Ascending aorta (tissue), 2 donors: Measurements from ENCODE around the gene MCOLN3. TPM values are rescaled to one million over a fixed set of nuclear protein-coding genes. Genes with fewer than 3 reads are reported as not detected.

Source experiments
- DNase-seq, 2 donors: peaks; one replicate each; pipeline ENCODE4 v3.0.0-alpha.2; 2019; ENCODE audit warnings: low spot score in 2 of 2
- H3K27ac ChIP-seq, 2 donors: fragments of 200-600 bp; sonication (generic); one replicate each; pipeline ENCODE4 v1.5.1; 2016 to 2017; ENCODE audit warnings: mild to moderate bottlenecking in 1 of 2
- H3K27me3 ChIP-seq: fragments of 200-600 bp; sonication (generic); one replicate; pipeline ENCODE4 v1.5.1; 2017
- H3K36me3 ChIP-seq, 2 donors: fragments of 200-600 bp; sonication (generic); one replicate each; pipeline ENCODE4 v1.5.1; 2016
- H3K4me1 ChIP-seq, 2 donors: fragments of 200-600 bp; sonication (generic); one replicate each; pipeline ENCODE4 v1.5.1; 2016 to 2017; ENCODE audit warnings: mild to moderate bottlenecking in 1 of 2
- H3K4me3 ChIP-seq, 2 donors: fragments of 200-600 bp; sonication (generic); one replicate each; pipeline ENCODE4 v1.5.1; 2016 to 2017; ENCODE audit warnings: mild to moderate bottlenecking in 1 of 2
- H3K9me3 ChIP-seq, 2 donors: fragments of 200-600 bp; sonication (generic); one replicate each; pipeline ENCODE4 v1.5.1; 2016
- CTCF ChIP-seq, 3 experiments: fragments of 200-600 bp in 2 of 3; fragments of 450-650 bp in 1 of 3; sonication (generic) in 2 of 3; IDR thresholded peaks; one replicate each; pipeline ENCODE4 v1.5.1; 2016 to 2019; ENCODE audit warnings: antibody characterized with exemption in 3 of 3, mild to moderate bottlenecking in 1 of 3, moderate library complexity in 1 of 3
- intact Hi-C: fragments of 100-400 bp; cut with DNase I; formaldehyde crosslinking; loops from one replicate; pipeline ENCODE4 v1.15.1; 2023
- total RNA-seq: library from RNA; depleted of rRNA; stranded (reverse); fragments of >200 nt; gene quantifications from one replicate; pipeline ENCODE4 v1.1.0, GENCODE V29; 2016

The MCOLN3 gene
- total RNA-seq, 1 donor from 2014 or later = 0.32 TPM

GRCh38 chr1:84972377-84972987, 75.8 kb downstream of the MCOLN3 start:
- Histone ChIP-seq H3K27ac (no peak overlapping the region), H3K27me3 (no peaks in the 10 kb centered on the region), H3K9me3 (no peaks in the 10 kb centered on the region), H3K4me1 (no peaks in the 10 kb centered on the region), H3K4me3 (no peak overlapping the region), H3K36me3 (no peaks in the 10 kb centered on the region)
- TF ChIP-seq CTCF (IDR thresholded peaks at IDR 0.05) = no peak
- DNase-seq = no peak
- intact Hi-C loops = no loop called here

- no peaks in the 10 kb centered on the region for H3K4me1 ChIP-seq
- no peaks in the 10 kb centered on the region for H3K36me3 ChIP-seq
- no peak for TF ChIP-seq CTCF (IDR thresholded peaks at IDR 0.05)
- intact Hi-C loops = no loop called here
- no peaks in the 10 kb centered on the region for H3K9me3 ChIP-seq
- no peak overlapping the region for H3K27ac ChIP-seq
- H3K4me3 ChIP-seq = no peak overlapping the region
- DNase-seq = no peak
- H3K27me3 ChIP-seq = no peaks in the 10 kb centered on the region
These were observed 76.3 kb downstream of the MCOLN3 start for GRCh38 chr1:84971957-84972356.

- no peaks in the 10 kb centered on the region for H3K9me3 ChIP-seq
- H3K4me1 ChIP-seq = no peaks in the 10 kb centered on the region
- H3K4me3 ChIP-seq = no peak overlapping the region
- no peak for DNase-seq
- intact Hi-C loops = no loop called here
- no peaks in the 10 kb centered on the region for H3K27me3 ChIP-seq
- no peak for TF ChIP-seq CTCF (IDR thresholded peaks at IDR 0.05)
- no peaks in the 10 kb centered on the region for H3K36me3 ChIP-seq
- no peak overlapping the region for H3K27ac ChIP-seq
These were observed 78.6 kb downstream of the MCOLN3 start for GRCh38 chr1:84969489-84970250.

GRCh38 chr1:84968865-84969264, 79.4 kb downstream of the MCOLN3 start:
- no peak for TF ChIP-seq CTCF (IDR thresholded peaks at IDR 0.05)
- Histone ChIP-seq H3K4me3 (no peak overlapping the region), H3K9me3 (no peaks in the 10 kb centered on the region), H3K27ac (no peak overlapping the region), H3K4me1 (no peaks in the 10 kb centered on the region), H3K27me3 (no peaks in the 10 kb centered on the region), H3K36me3 (no peaks in the 10 kb centered on the region)
- intact Hi-C loops = no loop called here
- no peak for DNase-seq

- no peaks in the 10 kb centered on the region for H3K27me3 ChIP-seq
- H3K36me3 ChIP-seq = no peaks in the 10 kb centered on the region
- intact Hi-C loops = no loop called here
- H3K9me3 ChIP-seq = no peaks in the 10 kb centered on the region
- no peak for TF ChIP-seq CTCF (IDR thresholded peaks at IDR 0.05)
- no peak overlapping the region for H3K4me3 ChIP-seq
- H3K4me1 ChIP-seq = no peaks in the 10 kb centered on the region
- H3K27ac ChIP-seq = no peak overlapping the region
- DNase-seq = no peak
These were observed 80.2 kb downstream of the MCOLN3 start for GRCh38 chr1:84968101-84968500.

Other genes with a start within 250 kb of the MCOLN3 start
- not detected for gene LPAR3, start 155.3 kb downstream of the MCOLN3 start, total RNA-seq
- gene MCOLN2, start 51.4 kb downstream of the MCOLN3 start, total RNA-seq = not detected
- 0.43 TPM for gene SYDE2, start 152.5 kb upstream of the MCOLN3 start, total RNA-seq
- gene C1orf52, start 211.2 kb upstream of the MCOLN3 start, total RNA-seq = 2.3 TPM
- gene BCL10, start 228.1 kb upstream of the MCOLN3 start, total RNA-seq = 3.7 TPM